Kidney tubule cell (primary cell): ENCODE results near the gene DDX1.
A peak's percentile ranks its signal among the peaks of the same experiment; 100 is the strongest.
"Not testable (repeated sequence)": the region's sequence is repeated elsewhere in the genome, so short reads cannot be mapped to it uniquely, and the experiment has no call there.

Experiments used
- DNase-seq: peaks from one replicate; pipeline ENCODE4 v3.0.0-alpha.2; 2018; ENCODE audit warnings: low spot score

Gene DDX1

GRCh38 chr2:15591692-15592463 lies at the start of gene DDX1:
Gene DDX1, plus strand, starts transcription at chr2:15591868. Its CDS starts 66 bp downstream, at chr2:15591934.
- peak; percentile 89 for DNase-seq

- DNase-seq, result not testable (repeated sequence)
Observed at GRCh38 chr2:15542269-15542668, 49.4 kb upstream of the DDX1 start.

GRCh38 chr2:15543053-15543452 lies 48.6 kb upstream of the DDX1 start:
- DNase-seq, result no peak

- no peak for DNase-seq
Observed at GRCh38 chr2:15543541-15543940, 48.1 kb upstream of the DDX1 start.

- no peak for DNase-seq
Observed at GRCh38 chr2:15544227-15544626, 47.4 kb upstream of the DDX1 start.

GRCh38 chr2:15546297-15547098 lies 45.2 kb upstream of the DDX1 start:
- DNase-seq, result no peak

- DNase-seq, result no peak
Observed at GRCh38 chr2:15547115-15547876, 44.4 kb upstream of the DDX1 start.

- DNase-seq, result no peak
Observed at GRCh38 chr2:15548974-15549373, 42.7 kb upstream of the DDX1 start.

- DNase-seq, result no peak
Observed at GRCh38 chr2:15553519-15553918, 38.1 kb upstream of the DDX1 start.

GRCh38 chr2:15553951-15554350 lies 37.7 kb upstream of the DDX1 start:
- no peak for DNase-seq

GRCh38 chr2:15554525-15555218 lies 37.0 kb upstream of the DDX1 start:
- DNase-seq, result no peak

- DNase-seq, result no peak
Observed at GRCh38 chr2:15555760-15556193, 35.9 kb upstream of the DDX1 start.

GRCh38 chr2:15556311-15556930 lies 35.2 kb upstream of the DDX1 start:
- no peak for DNase-seq

- DNase-seq, result peak; percentile 49
Observed at GRCh38 chr2:15557887-15558311, 33.8 kb upstream of the DDX1 start.

GRCh38 chr2:15559379-15560139 lies 32.1 kb upstream of the DDX1 start:
- no peak for DNase-seq

GRCh38 chr2:15560140-15560987 lies 31.3 kb upstream of the DDX1 start:
- DNase-seq, result peak; percentile 45

- peak; percentile 89 for DNase-seq
Observed at GRCh38 chr2:15560988-15561573, 30.6 kb upstream of the DDX1 start, which contains the start of gene NBAS. Gene NBAS, minus strand, starts transcription at chr2:15561334. Its CDS starts 30 bp downstream, at chr2:15561304.

- peak; percentile 58 for DNase-seq
Observed at GRCh38 chr2:15561574-15562344, 29.9 kb upstream of the DDX1 start.
